Endothelial cell of umbilical vein (primary cell): ENCODE measurements around the gene TTLL5.
A peak's percentile ranks its signal among the peaks of the same experiment; 100 is the strongest.

Experiments used
- EZH2 ChIP-seq: IDR thresholded peaks from 2 replicates; pipeline ENCODE4 v1.6.1; 2012; ENCODE audit warnings: borderline replicate concordance, low read depth, mild to moderate bottlenecking, moderate library complexity, low read length, inconsistent platforms; ENCODE audit not compliant: severe bottlenecking
- FOS ChIP-seq: IDR thresholded peaks from 2 replicates; pipeline ENCODE4 v1.6.1; 2011; ENCODE audit warnings: mild to moderate bottlenecking, low read length, moderate library complexity, borderline replicate concordance; ENCODE audit not compliant: insufficient read depth
- GATA2 ChIP-seq: IDR thresholded peaks from 2 replicates; pipeline ENCODE4 v1.7.0; 2011; ENCODE audit warnings: low read depth, mild to moderate bottlenecking, moderate library complexity, mixed read lengths, low read length; ENCODE audit not compliant: insufficient read length, insufficient read depth
- JUN ChIP-seq: IDR thresholded peaks from 2 replicates; pipeline ENCODE4 v1.6.1; 2011; ENCODE audit warnings: borderline replicate concordance, low read depth; ENCODE audit not compliant: insufficient read length, insufficient read depth
- MYC ChIP-seq: IDR thresholded peaks from one replicate; pipeline ENCODE4 v1.6.1; 2011; ENCODE audit warnings: mild to moderate bottlenecking, low read depth, low read length
- POLR2A ChIP-seq: IDR thresholded peaks from 2 replicates; pipeline ENCODE4 v1.6.1; 2012; ENCODE audit warnings: low read depth, mild to moderate bottlenecking, control low read depth, low read length
- POLR2AphosphoS5 ChIP-seq: IDR thresholded peaks from 2 replicates; pipeline ENCODE4 v1.6.1; 2012; ENCODE audit warnings: low read depth, mild to moderate bottlenecking, control low read depth, low read length, moderate library complexity; ENCODE audit not compliant: insufficient read depth
- TF ChIP-seq, protein P1 (sequence below), 2 donors: IDR thresholded peaks; 1 replicate in 1 of 2; 2 replicates in 1 of 2; pipeline ENCODE4 v1.5.1; 2011; ENCODE audit warnings: low read length in 2 of 2, mild to moderate bottlenecking in 2 of 2, moderate library complexity in 2 of 2, control low read depth in 1 of 2, inconsistent platforms in 1 of 2, low read depth in 1 of 2; ENCODE audit not compliant: insufficient read depth in 1 of 2; ENCODE audit errors: extremely low read depth in 1 of 2
- TF ChIP-seq, protein P2 (sequence below): IDR thresholded peaks from 2 replicates; pipeline ENCODE4 v1.6.1; 2011; ENCODE audit not compliant: insufficient read depth, insufficient read length

DNA sequence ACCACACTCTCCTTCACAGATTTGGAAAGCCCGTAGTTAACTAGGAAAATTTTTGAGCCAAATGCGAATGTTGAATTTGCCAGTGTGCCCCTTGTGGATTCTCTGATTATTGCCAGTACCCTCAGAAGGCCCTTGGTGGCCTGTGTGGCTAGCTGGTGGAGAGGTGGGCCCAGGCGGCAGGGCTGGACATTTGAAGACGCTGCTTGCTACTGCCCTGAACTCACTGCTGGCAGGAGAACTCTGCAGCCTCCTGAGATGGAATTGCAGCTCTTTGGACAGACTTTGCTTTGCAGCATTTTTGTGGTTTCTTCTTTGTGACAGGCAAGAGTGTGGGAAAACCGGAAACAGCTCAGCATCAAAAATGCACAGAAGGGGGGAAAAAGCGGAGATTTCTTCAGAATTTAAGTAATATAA, 223.2 kb downstream of the TTLL5 start:
- no peak for TF ChIP-seq POLR2A
- TF ChIP-seq EZH2 = no peak
- TF ChIP-seq, protein P1, sequence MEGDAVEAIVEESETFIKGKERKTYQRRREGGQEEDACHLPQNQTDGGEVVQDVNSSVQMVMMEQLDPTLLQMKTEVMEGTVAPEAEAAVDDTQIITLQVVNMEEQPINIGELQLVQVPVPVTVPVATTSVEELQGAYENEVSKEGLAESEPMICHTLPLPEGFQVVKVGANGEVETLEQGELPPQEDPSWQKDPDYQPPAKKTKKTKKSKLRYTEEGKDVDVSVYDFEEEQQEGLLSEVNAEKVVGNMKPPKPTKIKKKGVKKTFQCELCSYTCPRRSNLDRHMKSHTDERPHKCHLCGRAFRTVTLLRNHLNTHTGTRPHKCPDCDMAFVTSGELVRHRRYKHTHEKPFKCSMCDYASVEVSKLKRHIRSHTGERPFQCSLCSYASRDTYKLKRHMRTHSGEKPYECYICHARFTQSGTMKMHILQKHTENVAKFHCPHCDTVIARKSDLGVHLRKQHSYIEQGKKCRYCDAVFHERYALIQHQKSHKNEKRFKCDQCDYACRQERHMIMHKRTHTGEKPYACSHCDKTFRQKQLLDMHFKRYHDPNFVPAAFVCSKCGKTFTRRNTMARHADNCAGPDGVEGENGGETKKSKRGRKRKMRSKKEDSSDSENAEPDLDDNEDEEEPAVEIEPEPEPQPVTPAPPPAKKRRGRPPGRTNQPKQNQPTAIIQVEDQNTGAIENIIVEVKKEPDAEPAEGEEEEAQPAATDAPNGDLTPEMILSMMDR (IDR thresholded peaks at IDR 0.05; ENCODE audit: extremely low read depth in 1 of 2, insufficient read depth in 1 of 2, low read depth in 1 of 2, low read length in 2 of 2) = peak; percentile 27 to 48
- TF ChIP-seq MYC = no peak
- TF ChIP-seq POLR2AphosphoS5 = no peak
- TF ChIP-seq FOS = no peak
- no peak for TF ChIP-seq JUN
- TF ChIP-seq, protein P2, sequence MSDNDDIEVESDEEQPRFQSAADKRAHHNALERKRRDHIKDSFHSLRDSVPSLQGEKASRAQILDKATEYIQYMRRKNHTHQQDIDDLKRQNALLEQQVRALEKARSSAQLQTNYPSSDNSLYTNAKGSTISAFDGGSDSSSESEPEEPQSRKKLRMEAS = no peak
- TF ChIP-seq GATA2 = no peak
